HG03432 (cell line): Measurements from ENCODE around the gene NTMT2.

Experiments used
- ATAC-seq: cut with Tn5 transposase; IDR thresholded peaks from one replicate; pipeline ENCODE4 v1.9.1; 2021; ENCODE audit warnings: mild to moderate bottlenecking, moderate library complexity; ENCODE audit not compliant: unreplicated experiment

NTMT2 gene

GRCh38 chr1:170205301-170205700 lies 59.5 kb downstream of the NTMT2 start:
- ATAC-seq = no peak

- ATAC-seq = no peak
Observed at GRCh38 chr1:170209125-170209524, 63.4 kb downstream of the NTMT2 start.

- no peak for ATAC-seq
Observed at GRCh38 chr1:170210142-170210541, 64.4 kb downstream of the NTMT2 start.

- no peak for ATAC-seq
Observed at GRCh38 chr1:170213596-170213995, 67.8 kb downstream of the NTMT2 start.

- ATAC-seq = peak; percentile 70
Observed at GRCh38 chr1:170214117-170215032, 68.6 kb downstream of the NTMT2 start.

GRCh38 chr1:170215072-170215885 lies 69.5 kb downstream of the NTMT2 start:
- ATAC-seq = no peak

- ATAC-seq = no peak
Observed at GRCh38 chr1:170217517-170218256, 71.9 kb downstream of the NTMT2 start.

- no peak for ATAC-seq
Observed at GRCh38 chr1:170218257-170218650, 72.5 kb downstream of the NTMT2 start.
